OCI-LY1 (cell line): ENCODE data around the gene CRACDL.

Experiments
- H2AFZ ChIP-seq: fragments of 200-600 bp; sonication (generic), shearing (Covaris generic); 2 replicates; pipeline ENCODE4 v1.6.0; 2014; ENCODE audit warnings: antibody characterized with exemption, mild to moderate bottlenecking, low read length
- H3F3A ChIP-seq: fragments of 200-600 bp; sonication (generic), shearing (Covaris generic); 2 replicates; pipeline ENCODE4 v1.6.0; 2014; ENCODE audit warnings: mild to moderate bottlenecking, antibody characterized with exemption, low read length, moderate library complexity; ENCODE audit not compliant: insufficient read depth
- H3K27ac ChIP-seq: fragments of 200-600 bp; sonication (generic); 2 replicates; pipeline ENCODE4 v1.5.1; 2014; ENCODE audit warnings: low read length, mixed run types, mild to moderate bottlenecking, low read depth; ENCODE audit not compliant: poor library complexity, severe bottlenecking
- H3K27me3 ChIP-seq: fragments of 200-600 bp; sonication (generic); 2 replicates; pipeline ENCODE4 v1.6.0; 2014; ENCODE audit warnings: antibody characterized with exemption, mild to moderate bottlenecking, low read length, moderate library complexity; ENCODE audit not compliant: insufficient read depth
- H3K36me3 ChIP-seq: fragments of 200-600 bp; sonication (generic); 2 replicates; pipeline ENCODE4 v1.6.1; 2014; ENCODE audit warnings: mild to moderate bottlenecking, antibody characterized with exemption, low read length, moderate library complexity, mixed read lengths; ENCODE audit not compliant: insufficient read depth
- H3K4me1 ChIP-seq: fragments of 200-600 bp; sonication (generic); 2 replicates; pipeline ENCODE4 v1.5.1; 2014; ENCODE audit warnings: mild to moderate bottlenecking, low read length, moderate library complexity; ENCODE audit not compliant: insufficient read depth, severe bottlenecking
- H3K4me2 ChIP-seq: fragments of 200-600 bp; sonication (generic), shearing (Covaris generic); 2 replicates; pipeline ENCODE4 v1.6.1; 2014; ENCODE audit warnings: low read length
- H3K4me3 ChIP-seq: fragments of 200-600 bp; sonication (generic); 2 replicates; pipeline ENCODE4 v1.5.1; 2014; ENCODE audit warnings: low read length, low read depth, mild to moderate bottlenecking, mixed read lengths; ENCODE audit not compliant: poor library complexity, severe bottlenecking
- H3K79me2 ChIP-seq: fragments of 200-600 bp; shearing (Covaris generic); 2 replicates; pipeline ENCODE4 v1.6.1; 2016; ENCODE audit warnings: mixed run types, low read length, mixed read lengths; ENCODE audit not compliant: insufficient read depth
- H3K9ac ChIP-seq: fragments of 200-600 bp; sonication (generic), shearing (Covaris generic); 2 replicates; pipeline ENCODE4 v1.6.1; 2014; ENCODE audit warnings: mild to moderate bottlenecking, low read length, mixed read lengths
- H3K9me2 ChIP-seq: fragments of 200-600 bp; sonication (generic), shearing (Covaris generic); 2 replicates; pipeline ENCODE4 v1.6.1; 2014; ENCODE audit warnings: low read depth, mild to moderate bottlenecking, low read length, mixed read lengths
- H3K9me3 ChIP-seq: fragments of 200-600 bp; shearing (Covaris generic); 2 replicates; pipeline ENCODE4 v1.6.1; 2014; ENCODE audit warnings: low read length, mixed read lengths
- H4K20me1 ChIP-seq: fragments of 200-600 bp; sonication (generic), shearing (Covaris generic); 2 replicates; pipeline ENCODE4 v1.6.0; 2016; ENCODE audit warnings: mild to moderate bottlenecking, low read length; ENCODE audit not compliant: insufficient read depth
- CTCF ChIP-seq: fragments of 200-600 bp; sonication (generic), shearing (Covaris generic); IDR thresholded peaks from 2 replicates; pipeline ENCODE4 v1.5.1; 2017; ENCODE audit warnings: mild to moderate bottlenecking, antibody characterized with exemption, low read length, moderate library complexity, mixed read lengths
- EZH2 ChIP-seq: fragments of 200-600 bp; sonication (generic), shearing (Covaris generic); IDR thresholded peaks from 2 replicates; pipeline ENCODE4 v1.8.0; 2017; ENCODE audit warnings: borderline replicate concordance, mixed run types, mild to moderate bottlenecking, antibody characterized with exemption, low read length, moderate library complexity, mixed read lengths

CRACDL gene

GRCh38 chr2:98898423-98898841 lies 37.6 kb downstream of the CRACDL start:
- H3K9me3 ChIP-seq = no peaks in the 10 kb centered on the region
- no peak overlapping the region for H3K4me3 ChIP-seq
- H2AFZ ChIP-seq = no peak overlapping the region
- no peak overlapping the region for H3K9ac ChIP-seq
- no peaks in the 10 kb centered on the region for H3F3A ChIP-seq
- peaks cover 10% of the 10 kb centered on the region for H3K4me1 ChIP-seq
- no peaks in the 10 kb centered on the region for H4K20me1 ChIP-seq
- no peaks in the 10 kb centered on the region for H3K79me2 ChIP-seq
- no peaks in the 10 kb centered on the region for H3K9me2 ChIP-seq
- no peaks in the 10 kb centered on the region for H3K36me3 ChIP-seq
- H3K27ac ChIP-seq = no peak overlapping the region
- H3K4me2 ChIP-seq = no peak overlapping the region
- no peak for TF ChIP-seq EZH2
- no peak for TF ChIP-seq CTCF
- H3K27me3 ChIP-seq = no peaks in the 10 kb centered on the region

DNA sequence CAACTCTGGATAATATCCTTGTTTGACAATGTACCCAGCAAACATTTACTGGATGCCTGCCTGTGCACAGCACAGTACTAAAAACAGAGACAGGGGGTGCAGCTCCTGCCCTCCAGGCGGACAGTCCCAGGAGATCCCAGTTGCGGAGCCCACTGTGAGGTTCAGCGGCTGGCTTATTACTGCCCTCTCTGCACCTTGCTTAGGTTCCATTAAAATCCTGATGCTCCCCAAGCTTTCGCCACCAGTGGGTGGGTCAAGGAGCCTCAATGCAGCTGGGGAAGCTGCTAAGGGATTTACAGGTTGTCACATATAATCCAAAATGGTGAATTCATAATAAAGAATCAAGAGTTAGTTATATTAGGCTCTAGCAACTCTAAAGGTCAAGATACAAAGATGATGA lies 38.3 kb downstream of the CRACDL start:
- no peak overlapping the region for H3K4me3 ChIP-seq
- H3K4me2 ChIP-seq = no peak overlapping the region
- no peaks in the 10 kb centered on the region for H3K9me3 ChIP-seq
- no peaks in the 10 kb centered on the region for H3K9me2 ChIP-seq
- H3K27ac ChIP-seq = no peak overlapping the region
- no peaks in the 10 kb centered on the region for H3K79me2 ChIP-seq
- no peak overlapping the region for H2AFZ ChIP-seq
- TF ChIP-seq EZH2 (no peak), CTCF (no peak)
- no peaks in the 10 kb centered on the region for H3K27me3 ChIP-seq
- H4K20me1 ChIP-seq = no peaks in the 10 kb centered on the region
- no peak overlapping the region for H3K9ac ChIP-seq
- peaks cover 10% of the 10 kb centered on the region for H3K4me1 ChIP-seq
- no peaks in the 10 kb centered on the region for H3K36me3 ChIP-seq
- no peaks in the 10 kb centered on the region for H3F3A ChIP-seq

- Histone ChIP-seq H3K9ac (no peak overlapping the region), H3K27ac (no peak overlapping the region), H3K4me1 (peaks cover 10% of the 10 kb centered on the region), H2AFZ (no peak overlapping the region), H3K79me2 (no peaks in the 10 kb centered on the region), H3K9me2 (no peaks in the 10 kb centered on the region), H3K9me3 (no peaks in the 10 kb centered on the region), H3K4me2 (no peak overlapping the region), H4K20me1 (no peaks in the 10 kb centered on the region), H3K4me3 (no peak overlapping the region), H3F3A (no peaks in the 10 kb centered on the region), H3K36me3 (no peaks in the 10 kb centered on the region), H3K27me3 (no peaks in the 10 kb centered on the region)
- TF ChIP-seq EZH2 = no peak
- no peak for TF ChIP-seq CTCF
Observed at GRCh38 chr2:98896944-98897343, 39.1 kb downstream of the CRACDL start.
